MG63 (cell line): ENCODE measurements around the gene ACO2. TPM values are rescaled to one million over a fixed set of nuclear protein-coding genes. Genes with fewer than 3 reads are reported as not detected.

Experiments used
- DNase-seq: peaks from one replicate; pipeline ENCODE4 v3.0.0-alpha.2; 2020
- H3K27me3 ChIP-seq: fragments of 250-450 bp; sonication (Bioruptor Pico); 2 replicates; pipeline ENCODE4 v1.5.1; 2020; ENCODE audit warnings: mild to moderate bottlenecking, moderate library complexity
- H3K36me3 ChIP-seq: fragments of 250-450 bp; sonication (Bioruptor Pico); 2 replicates; pipeline ENCODE4 v1.5.1; 2020; ENCODE audit warnings: mild to moderate bottlenecking, moderate library complexity
- H3K4me3 ChIP-seq: fragments of 250-450 bp; sonication (Bioruptor Pico); 2 replicates; pipeline ENCODE4 v1.5.1; 2020; ENCODE audit warnings: mild to moderate bottlenecking, moderate library complexity
- H3K9me3 ChIP-seq: fragments of 250-450 bp; sonication (Bioruptor Pico); 2 replicates; pipeline ENCODE4 v1.5.1; 2020; ENCODE audit warnings: mild to moderate bottlenecking, moderate library complexity
- total RNA-seq: library from RNA; depleted of rRNA; stranded (reverse); fragments of >200 nt; shearing (Covaris generic); gene quantifications from 2 replicates; pipeline ENCODE4 v1.2.3, GENCODE V29; 2014; ENCODE audit warnings: low replicate concordance

ACO2 gene
- total RNA-seq, 1 experiment from 2014 or later: 90.1 TPM

DNA sequence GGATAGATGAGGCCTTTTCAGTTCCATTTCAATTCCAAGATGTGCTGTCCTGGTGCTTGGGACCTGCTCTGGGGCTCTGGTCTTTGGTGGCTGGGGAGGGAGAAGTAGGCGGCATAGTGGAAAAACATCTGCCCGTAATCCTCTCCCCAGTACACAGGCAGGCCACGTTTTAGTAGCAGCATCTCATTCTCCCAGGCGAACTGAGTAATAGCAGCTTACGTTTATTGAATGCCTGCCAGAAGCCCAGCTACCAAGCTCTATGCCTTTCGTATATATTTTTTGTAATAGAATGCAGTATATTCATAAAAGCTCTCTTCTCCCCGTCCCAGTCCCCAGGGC lies 11.4 kb downstream of the ACO2 start:
- Histone ChIP-seq H3K9me3 (no peaks in the 10 kb centered on the region), H3K4me3 (no peak overlapping the region), H3K36me3 (peaks cover 6% of the 10 kb centered on the region), H3K27me3 (no peaks in the 10 kb centered on the region)
- DNase-seq: peak; percentile 45

DNA sequence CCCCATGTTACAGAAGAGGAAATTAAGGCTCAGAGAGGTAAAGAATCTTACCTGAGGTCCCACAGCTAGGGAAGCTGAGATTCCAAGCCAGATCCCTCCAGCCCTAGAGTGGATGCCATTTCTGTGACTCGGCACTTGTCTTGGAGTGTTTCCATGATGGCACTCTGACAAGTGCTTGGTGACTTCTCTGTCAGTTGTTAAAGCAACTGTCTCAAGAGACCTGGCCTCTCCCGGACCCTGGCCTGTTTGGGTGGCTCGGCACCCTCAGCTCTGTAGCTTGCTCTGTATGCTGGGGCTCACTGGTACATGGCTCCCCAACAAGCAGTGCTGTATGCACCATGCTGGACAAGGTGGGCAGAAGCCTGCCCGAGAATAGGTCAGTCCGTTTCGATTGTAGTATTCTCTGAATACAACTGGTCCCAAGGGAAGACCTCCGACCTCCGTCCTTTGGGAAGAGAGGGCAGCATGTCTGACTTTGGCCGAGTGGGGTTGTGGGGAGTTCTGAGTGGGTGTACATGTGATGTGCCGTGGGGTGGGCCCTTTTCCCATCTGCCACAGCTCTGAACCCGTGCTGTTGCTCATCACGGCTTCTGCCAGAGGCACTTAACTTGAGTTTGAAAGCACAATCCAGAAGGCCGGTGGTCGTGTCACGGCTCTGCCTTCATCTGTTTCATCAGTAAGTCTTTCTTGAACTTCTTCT lies 12.4 kb downstream of the ACO2 start:
- no peaks in the 10 kb centered on the region for H3K9me3 ChIP-seq
- DNase-seq: no peak
- H3K4me3 ChIP-seq: no peak overlapping the region
- H3K36me3 ChIP-seq: peaks cover 6% of the 10 kb centered on the region
- no peaks in the 10 kb centered on the region for H3K27me3 ChIP-seq

DNA sequence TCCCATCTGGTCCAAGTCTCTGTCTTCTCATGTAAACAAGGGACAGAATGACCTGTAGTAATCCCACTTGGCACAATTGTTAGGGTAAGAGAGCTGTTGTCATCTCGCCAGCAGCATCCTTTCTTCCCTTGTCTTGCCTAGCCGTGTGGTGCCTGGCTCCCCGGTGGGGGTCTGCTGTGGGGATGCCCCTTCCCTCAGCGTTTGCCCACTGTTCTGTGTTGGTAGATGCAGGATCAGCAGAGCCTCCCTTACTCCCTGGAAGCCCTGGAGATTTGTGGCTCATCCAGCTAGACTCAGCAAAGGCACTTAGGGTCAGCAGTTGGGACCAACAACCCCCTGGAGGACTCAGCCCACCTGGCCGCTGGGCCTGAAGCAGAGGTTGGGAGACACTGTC lies 13.0 kb downstream of the ACO2 start:
- Histone ChIP-seq H3K4me3 (no peak overlapping the region), H3K36me3 (peaks cover 5% of the 10 kb centered on the region), H3K27me3 (no peaks in the 10 kb centered on the region), H3K9me3 (no peaks in the 10 kb centered on the region)
- DNase-seq: no peak

DNA sequence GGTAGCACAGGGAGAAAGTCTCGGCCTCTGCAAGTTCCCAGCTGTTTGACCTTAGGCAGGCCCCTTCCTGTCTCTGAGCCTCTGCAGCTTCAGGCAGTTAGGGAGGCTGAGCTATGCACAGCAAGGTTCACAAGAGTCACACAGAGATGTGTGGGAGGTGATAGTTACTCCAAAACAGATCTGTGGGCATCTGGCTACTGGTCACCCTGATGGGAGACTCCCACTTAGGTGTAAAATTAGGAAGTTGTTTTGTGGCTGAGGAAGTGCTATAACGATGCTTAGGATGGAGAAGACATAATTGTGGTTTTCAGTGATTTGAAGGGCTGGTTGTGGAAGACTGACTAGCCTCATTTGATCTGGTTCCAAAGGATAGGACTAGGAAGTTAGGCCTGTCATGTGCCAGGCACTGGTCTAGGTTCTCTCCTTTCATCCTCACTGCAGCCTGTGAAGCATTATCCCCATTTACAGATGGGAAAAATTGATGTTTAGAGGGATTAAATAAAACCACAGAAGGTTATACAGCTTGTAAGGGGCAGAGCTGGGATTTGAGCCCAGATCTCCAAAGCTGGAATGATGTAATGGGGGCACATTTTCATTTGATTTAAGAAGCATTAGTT lies 13.5 kb downstream of the ACO2 start:
- Histone ChIP-seq H3K9me3 (no peaks in the 10 kb centered on the region), H3K27me3 (no peaks in the 10 kb centered on the region), H3K4me3 (no peak overlapping the region), H3K36me3 (peaks cover 7% of the 10 kb centered on the region)
- peak; percentile 21 for DNase-seq

DNA sequence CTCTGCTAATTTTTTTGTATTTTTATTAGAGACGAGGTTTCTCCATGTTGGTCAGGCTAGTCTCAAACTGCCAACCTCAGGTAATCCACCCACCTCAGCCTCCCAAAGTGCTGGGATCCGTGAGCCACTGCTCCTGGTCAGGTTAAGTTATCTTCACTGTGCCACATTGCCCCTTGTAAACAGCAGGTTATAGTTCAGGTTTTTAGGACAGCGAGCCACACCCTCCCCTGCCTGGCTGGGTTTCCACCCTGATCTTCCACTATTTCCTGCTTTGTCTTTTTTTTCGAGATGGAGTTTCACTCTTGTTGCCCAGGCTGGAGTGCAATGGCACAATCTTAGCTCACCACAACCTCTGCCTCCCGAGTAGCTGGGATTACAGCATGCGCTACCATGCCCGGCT lies 16.1 kb downstream of the ACO2 start:
- no peak for DNase-seq
- Histone ChIP-seq H3K9me3 (no peaks in the 10 kb centered on the region), H3K36me3 (0 out of 2 replicates have a peak, but pooled peaks cover 4% of the 10 kb centered on the region), H3K27me3 (no peaks in the 10 kb centered on the region), H3K4me3 (no peak overlapping the region)

DNA sequence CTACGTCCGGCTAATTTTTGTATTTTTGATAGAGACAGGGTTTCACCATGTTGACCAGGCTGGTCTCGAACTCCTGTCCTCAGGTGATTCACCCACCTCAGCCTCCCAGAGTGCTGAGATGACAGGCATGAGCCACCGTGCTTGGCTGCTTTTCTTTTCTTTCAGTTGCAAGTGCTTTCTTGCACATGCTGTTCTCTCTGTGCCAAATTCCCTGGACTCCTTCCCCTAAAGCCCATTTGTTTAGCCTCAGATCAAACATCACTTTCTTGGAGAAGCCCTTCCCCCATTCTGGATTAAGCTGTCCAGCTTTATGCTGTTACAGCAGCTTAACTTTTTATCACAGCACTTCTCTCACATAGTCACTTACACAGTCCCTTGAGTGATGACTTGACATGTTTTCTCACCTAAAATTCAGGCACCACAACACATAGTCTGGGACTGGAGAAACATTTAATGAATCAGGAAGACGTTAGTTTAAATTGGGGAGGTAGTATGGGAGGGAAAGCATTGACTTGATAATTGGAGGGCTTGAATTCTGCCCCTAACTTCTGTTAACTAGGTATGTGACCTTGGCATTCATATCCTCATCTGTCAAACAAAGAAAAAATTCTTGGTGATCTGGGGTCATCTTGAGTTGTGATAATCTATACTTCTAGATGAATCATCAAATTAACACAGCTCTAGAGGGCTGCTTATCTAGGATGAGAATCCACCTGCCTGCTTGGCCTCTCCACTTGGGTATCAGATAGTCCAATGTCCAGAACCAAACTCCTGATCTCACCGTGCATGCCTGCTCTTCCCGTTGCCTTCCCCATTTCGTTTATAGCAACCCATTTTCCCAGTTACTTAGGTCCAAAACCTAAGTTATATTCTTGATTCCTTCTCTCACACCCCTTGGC lies 18.4 kb downstream of the ACO2 start:
- Histone ChIP-seq H3K4me3 (no peak overlapping the region), H3K9me3 (no peaks in the 10 kb centered on the region), H3K27me3 (no peaks in the 10 kb centered on the region), H3K36me3 (0 out of 2 replicates have a peak, but pooled peaks cover 4% of the 10 kb centered on the region)
- no peak for DNase-seq

DNA sequence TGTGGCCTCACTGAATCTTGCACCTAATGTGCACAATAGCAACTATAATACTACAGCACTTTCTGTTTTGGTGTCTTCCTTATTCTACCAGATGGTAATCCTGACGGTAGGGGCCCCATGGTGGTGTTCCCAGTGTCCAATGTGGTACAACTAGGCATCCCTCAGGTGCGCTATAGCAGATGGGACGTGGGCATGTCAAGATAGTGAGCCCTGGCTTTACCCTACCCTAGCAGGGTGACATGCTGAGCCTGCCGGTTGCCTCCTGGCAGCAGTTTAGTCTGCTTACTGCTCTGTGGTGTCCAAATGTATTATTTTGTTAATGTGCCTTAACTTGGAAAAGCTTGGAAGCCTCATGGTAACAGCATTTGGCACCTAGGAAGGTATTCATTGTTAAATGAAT lies 19.2 kb downstream of the ACO2 start:
- Histone ChIP-seq H3K4me3 (no peak overlapping the region), H3K27me3 (no peaks in the 10 kb centered on the region), H3K9me3 (no peaks in the 10 kb centered on the region), H3K36me3 (0 out of 2 replicates have a peak, but pooled peaks cover 4% of the 10 kb centered on the region)
- no peak for DNase-seq

DNA sequence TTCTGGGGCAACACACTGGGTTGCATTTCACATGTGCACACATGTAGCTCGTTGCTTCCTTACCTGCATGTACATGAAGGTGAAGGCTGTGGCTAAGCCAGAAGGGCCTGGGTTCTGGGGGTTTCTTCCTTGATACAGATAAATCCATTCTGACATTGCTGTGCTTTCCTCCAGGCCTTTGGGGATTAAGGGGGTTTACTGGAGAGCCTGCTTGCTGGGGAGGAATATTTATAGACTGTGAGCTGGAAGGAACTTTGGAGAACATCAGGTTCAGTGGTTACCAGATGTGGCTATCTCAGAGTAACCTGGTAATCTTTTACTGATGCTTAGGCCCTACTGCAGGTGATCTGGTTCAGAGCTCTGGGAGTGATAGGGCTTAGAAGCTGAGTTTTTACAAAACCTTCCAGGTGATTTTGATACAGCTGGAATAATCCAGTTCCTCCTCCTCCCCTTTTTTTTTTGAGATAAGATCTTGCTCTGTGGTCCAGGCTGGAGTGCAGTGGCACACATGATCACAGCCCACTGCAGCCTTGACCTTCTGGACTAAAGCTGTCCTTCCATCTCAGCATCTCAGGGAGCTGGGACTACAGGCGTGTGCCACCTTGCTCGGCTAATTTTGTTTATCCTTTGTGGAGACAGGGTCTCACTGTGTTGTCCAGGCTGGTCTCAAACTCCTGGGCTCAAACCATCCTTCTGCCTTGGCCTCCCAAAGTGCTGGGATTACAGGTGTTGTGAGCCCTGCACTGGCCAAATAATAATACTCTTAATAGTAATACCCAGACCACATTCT lies 19.9 kb downstream of the ACO2 start:
- Histone ChIP-seq H3K36me3 (peaks cover 9% of the 10 kb centered on the region; the same call in 1 of the 2 replicates), H3K9me3 (no peaks in the 10 kb centered on the region), H3K27me3 (no peaks in the 10 kb centered on the region), H3K4me3 (no peak overlapping the region)
- no peak for DNase-seq

DNA sequence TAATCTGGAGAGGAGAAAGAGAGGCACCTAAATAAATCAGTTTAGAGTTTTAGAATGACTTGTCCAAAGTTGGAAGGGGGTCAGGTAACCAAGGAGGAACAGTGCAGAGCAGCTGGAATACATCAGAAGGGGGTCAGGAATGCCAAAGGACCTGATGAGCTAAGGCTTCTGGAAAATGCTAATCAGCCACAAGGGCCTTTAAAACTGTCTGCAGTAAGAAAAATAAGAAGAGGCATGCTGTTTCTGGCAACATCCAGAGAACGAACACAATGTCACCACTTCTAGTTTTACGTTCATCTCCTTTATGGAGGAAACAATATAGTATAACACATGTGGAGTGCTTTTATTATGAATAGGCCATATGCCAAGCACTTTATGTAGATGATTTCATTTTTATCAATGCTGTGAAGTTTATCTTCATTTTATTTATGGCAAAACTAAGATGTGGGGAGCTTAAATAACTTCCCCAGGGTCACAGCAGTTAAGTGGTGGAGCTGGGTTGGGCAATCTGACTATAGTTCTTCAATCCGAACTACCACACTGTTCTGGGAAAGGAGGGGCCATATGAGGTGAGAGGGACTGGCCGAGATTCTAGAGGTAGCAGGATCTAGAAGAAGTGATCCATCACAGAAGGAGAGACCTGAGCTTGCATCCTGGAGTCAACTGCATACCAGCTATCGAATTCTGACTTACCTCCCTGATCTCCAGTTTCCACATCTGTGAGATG lies 22.6 kb downstream of the ACO2 start:
- no peaks in the 10 kb centered on the region for H3K27me3 ChIP-seq
- no peaks in the 10 kb centered on the region for H3K9me3 ChIP-seq
- peaks cover 23% of the 10 kb centered on the region for H3K36me3 ChIP-seq
- DNase-seq: no peak
- H3K4me3 ChIP-seq: no peak overlapping the region

DNA sequence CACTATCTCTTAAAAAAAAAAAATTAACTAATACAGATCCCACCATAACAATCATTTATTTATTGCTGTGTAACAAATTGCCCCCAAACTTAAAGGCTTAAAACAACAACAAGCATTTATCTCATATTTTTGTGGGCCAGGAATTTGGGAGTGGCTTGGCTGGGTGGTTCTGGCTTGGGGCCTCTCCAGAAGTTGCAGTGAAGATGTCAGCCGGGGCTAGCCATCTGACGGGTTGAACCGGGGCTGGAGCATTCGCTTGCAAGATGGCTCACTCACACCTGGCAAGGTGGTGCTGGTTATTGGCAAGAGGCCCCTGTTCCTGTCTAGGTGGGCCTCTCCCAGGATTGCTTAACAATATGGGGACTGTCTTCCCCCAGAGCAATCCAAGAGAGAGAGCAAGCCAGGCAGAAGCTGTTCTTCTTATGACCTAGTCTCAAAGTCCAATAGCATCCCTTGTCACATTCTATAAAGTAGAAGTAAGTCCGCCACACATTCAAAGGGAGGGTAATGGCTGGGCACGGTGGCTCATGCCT lies 29.5 kb downstream of the ACO2 start:
- Histone ChIP-seq H3K9me3 (no peaks in the 10 kb centered on the region), H3K27me3 (no peaks in the 10 kb centered on the region), H3K36me3 (peaks cover 44% of the 10 kb centered on the region), H3K4me3 (no peak overlapping the region)
- DNase-seq: no peak

DNA sequence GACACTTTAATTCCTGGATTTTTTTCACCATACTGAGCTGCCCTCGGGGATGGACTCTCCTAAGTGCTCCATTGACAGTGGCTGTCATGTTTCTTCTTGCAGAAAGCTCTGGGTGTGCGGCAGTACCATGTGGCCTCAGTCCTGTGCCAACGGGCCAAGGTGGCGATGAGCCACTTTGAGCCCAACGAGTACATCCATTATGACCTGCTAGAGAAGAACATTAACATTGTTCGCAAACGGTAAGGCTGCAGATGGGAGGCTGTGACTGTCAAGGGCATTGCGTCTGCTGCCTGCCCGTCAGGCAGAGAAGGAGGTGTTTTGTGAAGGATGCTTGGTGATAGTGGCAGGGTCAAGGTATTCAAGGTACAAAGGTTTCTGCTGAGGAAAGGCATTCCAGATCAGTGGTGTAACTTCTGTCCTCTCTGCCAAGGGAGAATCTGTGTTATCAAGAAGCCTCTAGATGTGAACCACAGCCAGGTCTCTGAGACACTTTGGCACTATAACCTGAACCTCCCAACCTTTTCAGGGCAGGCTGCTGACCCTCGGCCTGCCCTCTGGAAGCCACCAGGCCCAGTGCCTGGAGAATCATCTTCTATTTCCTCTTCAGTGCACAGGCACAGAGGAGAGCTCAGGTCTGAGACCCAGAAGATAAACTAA lies 30.8 kb downstream of the ACO2 start:
- no peaks in the 10 kb centered on the region for H3K9me3 ChIP-seq
- no peaks in the 10 kb centered on the region for H3K27me3 ChIP-seq
- no peak for DNase-seq
- peaks cover 45% of the 10 kb centered on the region for H3K36me3 ChIP-seq
- no peak overlapping the region for H3K4me3 ChIP-seq

DNA sequence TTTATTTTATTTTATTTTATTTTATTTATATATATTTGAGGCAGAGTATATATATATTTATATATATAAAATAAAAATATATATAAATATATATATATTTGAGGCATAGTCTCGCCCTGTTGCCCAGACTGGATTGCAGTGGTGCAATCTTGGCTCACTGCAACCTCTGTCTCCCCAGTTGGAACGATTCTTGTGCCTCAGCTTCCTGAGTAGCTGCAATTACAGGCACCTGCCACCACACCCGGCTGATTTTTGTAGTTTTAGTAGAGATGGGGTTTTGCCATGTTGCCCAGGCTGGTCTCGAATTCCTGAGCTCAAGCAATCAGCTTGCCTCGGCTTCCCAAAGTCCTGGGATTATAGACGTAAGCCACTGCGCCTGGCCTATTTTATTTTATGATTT lies 31.4 kb downstream of the ACO2 start:
- no peaks in the 10 kb centered on the region for H3K9me3 ChIP-seq

DNA sequence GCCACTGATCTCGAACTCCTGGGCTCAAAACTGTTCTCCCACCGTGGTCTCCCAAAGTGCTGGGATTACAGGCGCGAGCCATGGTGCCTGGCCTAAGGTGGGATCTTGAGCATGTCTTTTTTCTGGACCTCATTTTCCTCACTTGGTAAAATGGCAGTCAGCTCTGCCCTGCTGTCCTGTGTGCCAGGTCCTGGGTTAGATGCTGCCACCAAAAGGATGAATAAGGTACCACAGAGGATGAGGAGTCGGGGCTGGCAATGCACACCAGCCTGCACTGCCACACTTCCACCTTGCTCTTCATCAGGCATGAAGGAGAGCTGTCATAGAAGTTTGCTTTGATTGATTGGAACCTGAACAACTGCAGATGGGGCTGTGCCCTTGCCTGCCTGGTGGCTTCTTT lies 32.3 kb downstream of the ACO2 start:
- DNase-seq: no peak
- no peaks in the 10 kb centered on the region for H3K27me3 ChIP-seq
- no peaks in the 10 kb centered on the region for H3K9me3 ChIP-seq
- peaks cover 34% of the 10 kb centered on the region for H3K36me3 ChIP-seq
- H3K4me3 ChIP-seq: no peak overlapping the region

More for the DNA sequence above, 31.4 kb downstream of the ACO2 start:
- no peak for DNase-seq
- no peaks in the 10 kb centered on the region for H3K27me3 ChIP-seq
- H3K4me3 ChIP-seq: no peak overlapping the region
- peaks cover 39% of the 10 kb centered on the region for H3K36me3 ChIP-seq

DNA sequence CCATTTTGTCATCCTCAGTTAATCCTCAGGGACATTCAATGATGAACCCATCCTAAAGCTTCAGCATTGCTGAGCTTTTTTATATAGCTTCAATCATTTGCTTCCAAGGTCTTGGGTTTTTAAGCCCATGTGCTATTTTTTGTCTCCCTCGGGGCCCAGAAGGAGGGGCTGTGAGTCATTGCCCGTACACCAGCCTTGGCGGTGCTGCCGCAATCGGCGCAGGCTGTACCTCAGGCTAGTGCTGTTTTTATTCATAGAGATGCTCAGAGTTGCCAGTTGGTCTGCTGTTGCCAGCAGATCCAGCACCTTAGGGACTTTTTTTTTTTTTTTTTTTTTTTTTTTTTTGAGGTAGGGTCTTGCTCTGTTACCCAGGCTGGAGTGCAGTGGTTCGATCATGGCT lies 35.5 kb downstream of the ACO2 start:
- no peak for DNase-seq
- Histone ChIP-seq H3K9me3 (no peaks in the 10 kb centered on the region), H3K27me3 (no peaks in the 10 kb centered on the region), H3K36me3 (peaks cover 43% of the 10 kb centered on the region), H3K4me3 (no peak overlapping the region)

DNA sequence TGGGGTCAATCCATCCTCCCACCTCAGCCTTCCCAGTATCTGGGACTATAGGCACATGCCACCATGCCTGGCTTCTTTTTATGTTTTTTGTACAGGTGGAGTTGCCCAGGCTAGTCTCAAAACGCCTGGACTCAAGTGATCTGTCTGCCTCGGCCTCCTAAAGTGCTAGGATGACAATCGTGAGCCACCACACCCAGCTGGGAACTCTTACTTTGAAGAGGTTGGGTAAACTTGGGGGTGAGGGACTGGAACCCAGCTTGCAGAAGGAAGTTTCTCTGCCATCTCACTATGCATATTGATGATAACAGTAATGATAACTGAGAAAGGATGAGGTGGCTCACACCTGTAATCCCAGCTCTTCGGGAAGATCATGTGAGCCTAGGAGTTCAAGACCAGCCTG lies 35.9 kb downstream of the ACO2 start:
- peaks cover 40% of the 10 kb centered on the region for H3K36me3 ChIP-seq
- H3K27me3 ChIP-seq: no peaks in the 10 kb centered on the region
- H3K9me3 ChIP-seq: no peaks in the 10 kb centered on the region
- H3K4me3 ChIP-seq: no peak overlapping the region
- no peak for DNase-seq
